A549 (cell line): ENCODE results near the gene FOXM1.

Experiments
- CBX8 ChIP-seq: fragments of 200-600 bp; sonication (generic); IDR thresholded peaks from 2 replicates; pipeline ENCODE4 v1.6.1; 2016
- CEBPB ChIP-seq, 2 experiments: fragments of >200 bp in 1 of 2; sonication (Bioruptor Twin) in 1 of 2; formaldehyde crosslinking in 1 of 2; IDR thresholded peaks; 2 replicates each; pipeline ENCODE4 v1.6.1; 2012 to 2016
- HDAC2 ChIP-seq: fragments of 200-600 bp; sonication (generic); IDR thresholded peaks from 2 replicates; pipeline ENCODE4 v1.6.1; 2016
- JUN ChIP-seq, 2 experiments: fragments of >200 bp; sonication (Bioruptor Twin); formaldehyde crosslinking; IDR thresholded peaks; 2 replicates in 1 of 2; 3 replicates in 1 of 2; pipeline ENCODE4 v1.6.1; 2016 to 2017
- KDM5A ChIP-seq: fragments of 200-600 bp; sonication (generic); IDR thresholded peaks from 2 replicates; pipeline ENCODE4 v1.6.1; 2016; ENCODE audit warnings: antibody characterized with exemption, mild to moderate bottlenecking
- MAFK ChIP-seq: fragments of 450-650 bp; IDR thresholded peaks from 2 replicates; pipeline ENCODE4 v1.6.1; 2014; ENCODE audit not compliant: partially characterized antibody
- MAZ ChIP-seq: fragments of 150-350 bp; IDR thresholded peaks from 2 replicates; pipeline ENCODE4 v1.6.1; 2014; ENCODE audit warnings: antibody characterized with exemption, low read depth, low read length, borderline replicate concordance
- NR3C1 ChIP-seq: fragments of >200 bp; sonication (Bioruptor Twin); formaldehyde crosslinking; IDR thresholded peaks from 3 replicates; pipeline ENCODE4 v1.6.1; 2017
- PHF8 ChIP-seq: fragments of 200-600 bp; sonication (generic); IDR thresholded peaks from 2 replicates; pipeline ENCODE4 v1.6.1; 2016; ENCODE audit warnings: low read depth, mild to moderate bottlenecking, antibody characterized with exemption, moderate library complexity, borderline replicate concordance
- POLR2A ChIP-seq: IDR thresholded peaks from 2 replicates; pipeline ENCODE4 v1.6.1; 2012; ENCODE audit warnings: mild to moderate bottlenecking, low read length
- SMC3 ChIP-seq: fragments of >200 bp; sonication (Bioruptor Twin); formaldehyde crosslinking; IDR thresholded peaks from 3 replicates; pipeline ENCODE4 v1.6.1; 2018; ENCODE audit warnings: inconsistent platforms
- TF ChIP-seq, protein P1 (sequence below): fragments of >200 bp; sonication (Bioruptor Twin); formaldehyde crosslinking; IDR thresholded peaks from 3 replicates; pipeline ENCODE4 v1.5.1; 2016
- TF ChIP-seq, protein P2 (sequence below): fragments of 450-650 bp; IDR thresholded peaks from 2 replicates; pipeline ENCODE4 v1.6.1; 2014; ENCODE audit warnings: antibody characterized with exemption
- TF ChIP-seq, protein P3 (sequence below): fragments of 150-350 bp; IDR thresholded peaks from 2 replicates; pipeline ENCODE4 v1.6.1; 2014; ENCODE audit warnings: low read depth, mild to moderate bottlenecking, low read length

DNA sequence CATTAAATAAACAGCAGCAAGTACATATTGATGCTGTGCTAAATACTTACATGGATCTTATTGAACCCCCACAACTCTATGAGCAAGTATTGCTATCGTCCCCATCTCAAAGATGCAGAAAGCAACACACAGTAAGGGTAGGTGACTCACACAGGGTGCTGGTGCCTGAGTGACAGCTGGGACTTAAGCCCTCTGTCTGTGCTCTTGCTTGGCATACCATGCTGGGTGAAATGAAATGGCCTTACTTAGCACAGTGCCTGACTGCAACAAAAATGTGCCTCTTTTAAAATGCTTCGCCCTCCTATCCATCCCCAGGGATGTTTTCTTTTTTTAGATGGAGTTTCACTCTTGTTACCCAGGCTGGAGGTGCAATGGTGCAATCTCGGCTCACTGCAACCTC lies 20.9 kb downstream of the FOXM1 start:
- no peak for TF ChIP-seq POLR2A
- TF ChIP-seq, protein P1, sequence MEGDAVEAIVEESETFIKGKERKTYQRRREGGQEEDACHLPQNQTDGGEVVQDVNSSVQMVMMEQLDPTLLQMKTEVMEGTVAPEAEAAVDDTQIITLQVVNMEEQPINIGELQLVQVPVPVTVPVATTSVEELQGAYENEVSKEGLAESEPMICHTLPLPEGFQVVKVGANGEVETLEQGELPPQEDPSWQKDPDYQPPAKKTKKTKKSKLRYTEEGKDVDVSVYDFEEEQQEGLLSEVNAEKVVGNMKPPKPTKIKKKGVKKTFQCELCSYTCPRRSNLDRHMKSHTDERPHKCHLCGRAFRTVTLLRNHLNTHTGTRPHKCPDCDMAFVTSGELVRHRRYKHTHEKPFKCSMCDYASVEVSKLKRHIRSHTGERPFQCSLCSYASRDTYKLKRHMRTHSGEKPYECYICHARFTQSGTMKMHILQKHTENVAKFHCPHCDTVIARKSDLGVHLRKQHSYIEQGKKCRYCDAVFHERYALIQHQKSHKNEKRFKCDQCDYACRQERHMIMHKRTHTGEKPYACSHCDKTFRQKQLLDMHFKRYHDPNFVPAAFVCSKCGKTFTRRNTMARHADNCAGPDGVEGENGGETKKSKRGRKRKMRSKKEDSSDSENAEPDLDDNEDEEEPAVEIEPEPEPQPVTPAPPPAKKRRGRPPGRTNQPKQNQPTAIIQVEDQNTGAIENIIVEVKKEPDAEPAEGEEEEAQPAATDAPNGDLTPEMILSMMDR = no peak
- TF ChIP-seq, protein P2, sequence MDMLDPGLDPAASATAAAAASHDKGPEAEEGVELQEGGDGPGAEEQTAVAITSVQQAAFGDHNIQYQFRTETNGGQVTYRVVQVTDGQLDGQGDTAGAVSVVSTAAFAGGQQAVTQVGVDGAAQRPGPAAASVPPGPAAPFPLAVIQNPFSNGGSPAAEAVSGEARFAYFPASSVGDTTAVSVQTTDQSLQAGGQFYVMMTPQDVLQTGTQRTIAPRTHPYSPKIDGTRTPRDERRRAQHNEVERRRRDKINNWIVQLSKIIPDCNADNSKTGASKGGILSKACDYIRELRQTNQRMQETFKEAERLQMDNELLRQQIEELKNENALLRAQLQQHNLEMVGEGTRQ = no peak
- TF ChIP-seq JUN (IDR thresholded peaks at IDR 0.05) = no peak
- no peak for TF ChIP-seq HDAC2
- no peak for TF ChIP-seq SMC3
- TF ChIP-seq PHF8 = no peak
- TF ChIP-seq CBX8 = no peak
- TF ChIP-seq NR3C1 = no peak
- no peak for TF ChIP-seq KDM5A
- TF ChIP-seq MAZ = no peak
- no peak for TF ChIP-seq MAFK
- no peak for TF ChIP-seq CEBPB (IDR thresholded peaks at IDR 0.05)
- TF ChIP-seq, protein P3, sequence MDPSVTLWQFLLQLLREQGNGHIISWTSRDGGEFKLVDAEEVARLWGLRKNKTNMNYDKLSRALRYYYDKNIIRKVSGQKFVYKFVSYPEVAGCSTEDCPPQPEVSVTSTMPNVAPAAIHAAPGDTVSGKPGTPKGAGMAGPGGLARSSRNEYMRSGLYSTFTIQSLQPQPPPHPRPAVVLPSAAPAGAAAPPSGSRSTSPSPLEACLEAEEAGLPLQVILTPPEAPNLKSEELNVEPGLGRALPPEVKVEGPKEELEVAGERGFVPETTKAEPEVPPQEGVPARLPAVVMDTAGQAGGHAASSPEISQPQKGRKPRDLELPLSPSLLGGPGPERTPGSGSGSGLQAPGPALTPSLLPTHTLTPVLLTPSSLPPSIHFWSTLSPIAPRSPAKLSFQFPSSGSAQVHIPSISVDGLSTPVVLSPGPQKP = no peak
